Neuronal stem cell (in vitro differentiated cells): ENCODE results near the gene MFSD6L.
A peak's percentile ranks its signal among the peaks of the same experiment; 100 is the strongest.

Experiments
- DNase-seq: peaks from one replicate; pipeline ENCODE4 v3.0.0-alpha.2; 2013; ENCODE audit warnings: low spot score
- H2AFZ ChIP-seq: one replicate; pipeline ENCODE4 v1.6.1; 2013; ENCODE audit warnings: mild to moderate bottlenecking, low read length, inconsistent platforms
- H2AK5ac ChIP-seq: 2 replicates; pipeline ENCODE4 v1.6.1; 2013; ENCODE audit warnings: low read depth, mild to moderate bottlenecking, inconsistent platforms, low read length, moderate library complexity, mixed read lengths
- H2BK120ac ChIP-seq: 2 replicates; pipeline ENCODE4 v1.6.1; 2013; ENCODE audit warnings: low read depth, mild to moderate bottlenecking, inconsistent platforms, low read length, moderate library complexity, mixed read lengths
- H2BK12ac ChIP-seq: one replicate; pipeline ENCODE4 v1.6.1; 2013; ENCODE audit warnings: low read length, inconsistent platforms
- H2BK15ac ChIP-seq: 2 replicates; pipeline ENCODE4 v1.6.1; 2013; ENCODE audit warnings: mild to moderate bottlenecking, low read length, inconsistent platforms, mixed read lengths
- H2BK5ac ChIP-seq: one replicate; pipeline ENCODE4 v1.6.1; 2013; ENCODE audit warnings: inconsistent platforms, mild to moderate bottlenecking, low read length, moderate library complexity
- H3K14ac ChIP-seq: one replicate; pipeline ENCODE4 v1.6.1; 2013; ENCODE audit warnings: low read length, inconsistent platforms
- H3K18ac ChIP-seq: 2 replicates; pipeline ENCODE4 v1.6.1; 2013; ENCODE audit warnings: low read length, inconsistent platforms
- H3K23ac ChIP-seq: 2 replicates; pipeline ENCODE4 v1.6.1; 2013; ENCODE audit warnings: low read depth, mild to moderate bottlenecking, mixed read lengths, low read length, inconsistent platforms; ENCODE audit not compliant: poor library complexity
- H3K27ac ChIP-seq: replicated peaks from 3 replicates; pipeline ENCODE4 v1.5.1; 2013; ENCODE audit warnings: low read length, inconsistent platforms
- H3K27me3 ChIP-seq, 3 experiments: 2 replicates each; pipeline ENCODE4 v1.6.1; 2013; ENCODE audit warnings: low read length in 3 of 3, mild to moderate bottlenecking in 2 of 3, inconsistent platforms in 1 of 3, low read depth in 1 of 3, mixed read lengths in 1 of 3, moderate library complexity in 1 of 3; ENCODE audit not compliant: control insufficient read depth in 3 of 3, insufficient read depth in 3 of 3
- H3K36me3 ChIP-seq, 2 donors: replicated peaks in 1 of 2; 2 replicates each; pipeline ENCODE4 v1.6.1; 2013; ENCODE audit warnings: low read length in 2 of 2; ENCODE audit not compliant: control insufficient read depth in 2 of 2, insufficient read depth in 2 of 2
- H3K4ac ChIP-seq: 2 replicates; pipeline ENCODE4 v1.6.1; 2013; ENCODE audit warnings: inconsistent platforms, mild to moderate bottlenecking, low read length, moderate library complexity
- H3K4me1 ChIP-seq, 2 donors: 1 replicate in 1 of 2; 2 replicates in 1 of 2; pipeline ENCODE4 v1.6.1; 2013; ENCODE audit warnings: low read length in 2 of 2, low read depth in 1 of 2; ENCODE audit not compliant: control insufficient read depth in 2 of 2, insufficient read depth in 1 of 2
- H3K4me2 ChIP-seq: one replicate; pipeline ENCODE4 v1.6.1; 2013; ENCODE audit warnings: mild to moderate bottlenecking, low read length, inconsistent platforms; ENCODE audit not compliant: insufficient read depth, poor library complexity, severe bottlenecking
- H3K4me3 ChIP-seq, 2 donors: 2 replicates each; pipeline ENCODE4 v1.5.1; 2013; ENCODE audit warnings: low read length in 2 of 2, mild to moderate bottlenecking in 2 of 2, inconsistent platforms in 1 of 2, moderate library complexity in 1 of 2
- H3K79me1 ChIP-seq: one replicate; pipeline ENCODE4 v1.6.1; 2013; ENCODE audit warnings: low read depth, mild to moderate bottlenecking, inconsistent platforms, low read length, moderate library complexity
- H3K9ac ChIP-seq: one replicate; pipeline ENCODE4 v1.6.1; 2013; ENCODE audit warnings: mild to moderate bottlenecking, low read depth, low read length, inconsistent platforms; ENCODE audit not compliant: poor library complexity
- H3K9me3 ChIP-seq, 2 donors: replicated peaks in 1 of 2; 2 replicates each; pipeline versions ENCODE3 to v1.6.1; 2013; ENCODE audit warnings: low read length in 2 of 2, mild to moderate bottlenecking in 2 of 2, inconsistent platforms in 1 of 2, low read depth in 1 of 2, mixed read lengths in 1 of 2, moderate library complexity in 1 of 2; ENCODE audit not compliant: control insufficient read depth in 2 of 2, insufficient read depth in 1 of 2
- H4K8ac ChIP-seq: one replicate; pipeline ENCODE4 v1.6.1; 2013; ENCODE audit warnings: low read depth, mild to moderate bottlenecking, inconsistent platforms, low read length, moderate library complexity
- H4K91ac ChIP-seq: one replicate; pipeline ENCODE4 v1.6.1; 2013; ENCODE audit warnings: low read length, low read depth, mild to moderate bottlenecking, inconsistent platforms; ENCODE audit not compliant: poor library complexity
- WGBS, 2 donors: extraction: QIAGEN DNeasy Blood & Tissue Kit; methylation state at CpG; one replicate each; pipeline ENCODE4 v1.1.7; 2013; ENCODE audit warnings: missing lambda C conversion rate in 2 of 2, mixed read lengths in 1 of 2; ENCODE audit not compliant: insufficient read length in 2 of 2, insufficient replicate concordance in 1 of 2; ENCODE audit errors: extremely low coverage in 2 of 2; 5-methylcytosine and 5-hydroxymethylcytosine counted together

MFSD6L gene

DNA sequence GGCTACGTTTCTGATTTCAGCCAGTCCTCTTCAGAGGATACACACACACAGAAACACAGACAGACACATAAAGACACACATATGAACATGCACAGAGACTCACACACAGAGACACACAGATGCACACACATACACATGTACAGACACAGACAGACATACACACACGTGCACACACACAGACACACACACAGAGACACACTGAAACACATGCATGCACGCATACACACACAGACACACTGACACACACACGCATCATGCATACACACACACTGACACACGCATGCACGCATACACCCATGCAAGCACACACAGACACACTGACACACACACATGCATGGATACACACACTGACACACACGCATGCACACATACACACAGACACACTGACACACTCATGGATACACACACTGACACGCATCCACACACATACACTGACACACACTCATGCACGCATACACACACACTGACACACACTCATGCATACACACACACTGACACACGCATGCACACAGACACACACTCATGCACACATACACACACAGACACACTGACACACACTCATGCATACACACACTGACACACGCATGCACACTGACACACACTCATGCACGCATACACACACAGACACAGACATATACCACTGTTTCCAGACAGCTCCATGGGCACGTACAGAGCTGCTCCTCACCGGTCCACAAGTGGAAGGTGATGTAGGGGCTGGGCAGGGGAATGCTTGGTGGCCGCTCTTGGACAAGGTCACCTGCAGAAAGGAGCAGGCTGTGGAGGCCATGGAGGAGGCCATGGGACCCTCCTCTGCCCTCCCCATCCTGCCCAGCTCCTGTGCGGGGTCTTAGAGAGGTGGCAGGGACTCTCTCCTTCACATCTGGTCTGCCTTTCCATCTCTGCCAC is 30.1 kb upstream of the MFSD6L start:
- H3K23ac ChIP-seq, result peak overlapping the region; percentile 32
- no peak overlapping the region for H2BK15ac ChIP-seq
- H3K14ac ChIP-seq, result peak overlapping the region; percentile 95
- no peak for DNase-seq
- H3K4me2 ChIP-seq, result no peak overlapping the region
- no CpG with 5 or more reads among the region's 16 CpGs for WGBS, 2 donors
- H3K27ac ChIP-seq, result no peak overlapping the region
- H2BK120ac ChIP-seq, result no peak overlapping the region
- peak overlapping the region in 1 of 2 donors; percentile 52 for H3K4me3 ChIP-seq
- H3K27me3 ChIP-seq, result no peaks in the 10 kb centered on the region
- H3K18ac ChIP-seq, result peak overlapping the region; percentile 50
- H3K4me1 ChIP-seq, result peaks cover 0 to 2% of the 10 kb centered on the region in 2 donors
- no peak overlapping the region for H4K8ac ChIP-seq
- H3K79me1 ChIP-seq, result no peaks in the 10 kb centered on the region
- no peak overlapping the region for H2AK5ac ChIP-seq
- peaks cover 2 to 3% of the 10 kb centered on the region in 2 donors for H3K9me3 ChIP-seq
- H4K91ac ChIP-seq, result no peak overlapping the region
- no peaks in the 10 kb centered on the region for H3K36me3 ChIP-seq
- H2BK5ac ChIP-seq, result no peak overlapping the region
- H3K9ac ChIP-seq, result peak overlapping the region; percentile 56
- H2AFZ ChIP-seq, result no peak overlapping the region
- no peak overlapping the region for H3K4ac ChIP-seq
- H2BK12ac ChIP-seq, result no peak overlapping the region

GRCh38 chr17:8828517-8828875 is 29.3 kb upstream of the MFSD6L start:
- no peaks in the 10 kb centered on the region for H3K36me3 ChIP-seq
- H2AK5ac ChIP-seq, result no peak overlapping the region
- H3K4ac ChIP-seq, result no peak overlapping the region
- H3K79me1 ChIP-seq, result no peaks in the 10 kb centered on the region
- no peak for DNase-seq
- H3K23ac ChIP-seq, result no peak overlapping the region
- H2BK5ac ChIP-seq, result no peak overlapping the region
- no CpG with 5 or more reads among the region's 20 CpGs for WGBS, 2 donors
- H2BK12ac ChIP-seq, result no peak overlapping the region
- no peak overlapping the region for H3K14ac ChIP-seq
- no peak overlapping the region for H2AFZ ChIP-seq
- no peak overlapping the region for H2BK15ac ChIP-seq
- H3K27ac ChIP-seq, result no peak overlapping the region
- no peak overlapping the region for H3K4me3 ChIP-seq
- peaks cover 0 to 2% of the 10 kb centered on the region in 2 donors for H3K4me1 ChIP-seq
- H3K9me3 ChIP-seq, result peaks cover 3% of the 10 kb centered on the region in 2 donors
- peak overlapping the region; percentile 65 for H3K18ac ChIP-seq
- H4K91ac ChIP-seq, result no peak overlapping the region
- no peak overlapping the region for H3K9ac ChIP-seq
- no peaks in the 10 kb centered on the region for H3K27me3 ChIP-seq
- no peak overlapping the region for H3K4me2 ChIP-seq
- no peak overlapping the region for H4K8ac ChIP-seq
- no peak overlapping the region for H2BK120ac ChIP-seq

GRCh38 chr17:8826808-8827435 is 27.8 kb upstream of the MFSD6L start:
- Histone ChIP-seq H3K27ac (no peak overlapping the region), H2BK120ac (peak overlapping the region; percentile 43), H3K27me3 (no peaks in the 10 kb centered on the region), H2BK12ac (peak overlapping the region; percentile 42), H3K4me3 (peak overlapping the region in 1 of 2 donors; percentile 63), H3K4me1 (peaks cover 0 to 2% of the 10 kb centered on the region in 2 donors), H3K14ac (peak overlapping the region; percentile 65), H2AK5ac (peak overlapping the region; percentile 77), H3K4ac (no peak overlapping the region), H3K18ac (peak overlapping the region; percentile 84), H2AFZ (no peak overlapping the region), H2BK15ac (peak overlapping the region; percentile 12), H2BK5ac (no peak overlapping the region), H3K9ac (peak overlapping the region; percentile 61), H4K8ac (no peak overlapping the region), H3K23ac (peak overlapping the region; percentile 49), H3K79me1 (no peaks in the 10 kb centered on the region), H4K91ac (no peak overlapping the region), H3K36me3 (no peaks in the 10 kb centered on the region), H3K9me3 (peaks cover 3% of the 10 kb centered on the region in 2 donors), H3K4me2 (no peak overlapping the region)
- DNase-seq, result no peak
- WGBS, 2 donors, result no CpG with 5 or more reads among the region's 19 CpGs

- H4K91ac ChIP-seq, result no peak overlapping the region
- H3K27me3 ChIP-seq, result peaks cover 0 to 3% (median 0%) of the 10 kb centered on the region in 3 experiments
- H2BK120ac ChIP-seq, result no peak overlapping the region
- H2BK5ac ChIP-seq, result no peak overlapping the region
- H2AK5ac ChIP-seq, result no peak overlapping the region
- no peak overlapping the region for H3K9ac ChIP-seq
- no peaks in the 10 kb centered on the region for H3K79me1 ChIP-seq
- no peak overlapping the region for H2BK12ac ChIP-seq
- no peak for DNase-seq
- peaks cover 0 to 2% of the 10 kb centered on the region in 2 donors for H3K4me1 ChIP-seq
- H3K36me3 ChIP-seq, result no peaks in the 10 kb centered on the region
- H3K4me2 ChIP-seq, result no peak overlapping the region
- H2BK15ac ChIP-seq, result no peak overlapping the region
- no peak overlapping the region for H4K8ac ChIP-seq
- H3K4me3 ChIP-seq, result no peak overlapping the region
- no peak overlapping the region for H3K27ac ChIP-seq
- no peak overlapping the region for H3K14ac ChIP-seq
- no peak overlapping the region for H3K18ac ChIP-seq
- WGBS, 2 donors, result no CpG with 5 or more reads among the region's 2 CpGs
- peaks cover 3% of the 10 kb centered on the region in 2 donors for H3K9me3 ChIP-seq
- no peak overlapping the region for H3K23ac ChIP-seq
- no peak overlapping the region for H3K4ac ChIP-seq
- no peak overlapping the region for H2AFZ ChIP-seq
These were observed 26.6 kb upstream of the MFSD6L start for GRCh38 chr17:8825802-8826201.
